ENCODE data around the gene CYP2A7.

- TF ChIP-seq POLR2A (IDR thresholded peaks at IDR 0.05; ENCODE audit: low read depth, low read length) (no peak), POLR2AphosphoS5 (IDR thresholded peaks at IDR 0.05; ENCODE audit: low read depth, low read length) (no peak)
Measured at GRCh38 chr19:40907968-40908735, 26.1 kb upstream of the CYP2A7 start.
